KG1 (cell line): ENCODE results near the gene TMEM205.
"Not testable (repeated sequence)": the region's sequence is repeated elsewhere in the genome, so short reads cannot be mapped to it uniquely, and the experiment has no call there.

Experiments
- DNase-seq: peaks from one replicate; lab custom pipeline; 2025; lab: John Stamatoyannopoulos, UW

Gene TMEM205

DNA sequence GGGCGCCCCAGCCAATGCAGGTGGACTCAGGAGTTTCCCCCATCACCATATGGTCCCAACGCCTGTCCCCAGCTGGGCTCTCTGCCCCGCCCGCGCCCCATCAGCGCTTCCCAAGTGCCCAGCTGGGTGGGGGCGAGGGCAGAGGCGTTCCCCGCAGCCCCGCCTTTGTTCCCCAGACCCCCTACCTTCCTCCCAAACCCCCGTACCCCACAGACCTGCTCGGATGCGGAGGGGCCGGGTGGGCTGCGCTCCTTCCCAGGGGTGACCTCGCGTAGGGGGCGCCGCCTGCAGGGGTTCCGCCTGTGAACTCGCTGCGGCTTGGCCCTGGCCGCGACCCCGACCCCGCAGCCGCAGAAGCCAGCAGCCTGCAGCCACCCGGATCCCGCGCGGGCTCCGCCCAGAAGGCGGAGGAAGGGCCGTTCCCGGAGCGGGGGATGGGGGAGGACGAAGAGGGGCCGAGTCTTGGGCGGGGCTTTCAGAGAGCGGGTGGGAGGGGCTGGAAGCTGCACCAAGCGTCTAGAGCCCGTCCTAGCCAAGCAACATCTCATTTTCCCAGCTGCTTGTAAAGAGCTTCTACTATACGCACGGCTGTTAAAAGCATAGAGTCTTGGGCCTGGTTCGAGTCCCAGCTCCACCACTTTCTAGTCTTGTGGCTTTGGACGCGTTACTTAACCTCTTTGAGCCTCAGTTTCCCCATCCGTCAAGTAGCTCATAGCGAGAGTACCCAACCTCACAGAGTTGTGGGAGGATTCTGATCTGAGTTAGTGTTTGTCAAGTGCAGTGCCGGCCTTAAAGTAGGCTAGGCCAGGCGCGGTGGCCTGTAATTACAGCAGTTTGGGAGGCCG lies 6.6 kb downstream of the TMEM205 start, which contains the start of gene RAB3D:
Gene RAB3D (minus strand): TSS at position 404 of the 845 bp plus-strand sequence. CDS start 2,258 bp downstream, outside the sequence.
- no peak for DNase-seq

GRCh38 chr19:11338569-11339253 lies 7.4 kb downstream of the TMEM205 start:
- no peak for DNase-seq

- DNase-seq, result no peak
These were observed 7.9 kb downstream of the TMEM205 start for GRCh38 chr19:11338121-11338520.

- no peak for DNase-seq
These were observed 9.0 kb downstream of the TMEM205 start for GRCh38 chr19:11337080-11337479.

GRCh38 chr19:11335449-11336146 lies 10.5 kb downstream of the TMEM205 start:
- DNase-seq, result no peak

GRCh38 chr19:11333838-11334237 lies 12.2 kb downstream of the TMEM205 start:
- DNase-seq, result not testable (repeated sequence)

DNA sequence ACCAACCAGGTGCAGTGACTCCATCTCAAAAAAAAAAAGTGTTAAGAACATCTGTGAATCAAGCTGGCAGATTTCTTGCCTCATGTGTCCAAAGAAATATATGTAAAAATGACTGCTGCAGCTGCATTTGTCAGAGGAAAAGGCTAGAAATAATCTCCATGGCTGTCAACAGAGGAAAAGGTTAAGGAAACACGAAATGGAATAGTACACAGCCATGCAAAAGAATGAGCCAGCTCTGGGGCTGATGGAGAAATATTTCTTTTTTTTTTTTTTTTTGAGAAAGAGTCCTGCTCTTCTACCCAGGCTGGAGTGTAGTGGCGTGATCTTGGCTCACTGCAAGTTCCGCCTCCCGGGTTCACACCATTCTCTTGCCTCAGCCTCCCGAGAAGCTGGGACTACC lies 13.2 kb downstream of the TMEM205 start:
- no peak for DNase-seq

GRCh38 chr19:11331502-11331901 lies 14.6 kb downstream of the TMEM205 start:
- no peak for DNase-seq

- DNase-seq, result no peak
These were observed 15.9 kb downstream of the TMEM205 start for GRCh38 chr19:11330127-11330526.

DNA sequence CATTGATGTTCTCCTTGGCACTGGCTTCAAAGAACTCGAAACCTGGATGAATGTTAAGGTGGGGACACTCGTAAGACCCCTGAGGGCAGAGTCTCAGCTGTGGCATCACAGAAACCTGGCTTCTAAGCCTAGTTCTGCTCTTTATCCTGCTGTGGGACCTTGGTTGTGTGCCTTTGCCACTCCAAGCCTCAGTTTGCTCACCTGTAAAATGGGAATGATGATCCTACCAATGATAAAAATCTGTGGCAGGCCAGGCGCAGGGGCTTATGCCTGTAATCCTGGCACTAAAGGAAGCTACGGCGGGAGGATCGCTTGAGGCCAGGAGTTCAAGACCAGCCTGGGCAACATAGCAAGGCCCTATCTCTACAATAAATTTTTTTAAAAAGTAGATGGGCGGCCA lies 20.5 kb downstream of the TMEM205 start:
- no peak for DNase-seq

DNA sequence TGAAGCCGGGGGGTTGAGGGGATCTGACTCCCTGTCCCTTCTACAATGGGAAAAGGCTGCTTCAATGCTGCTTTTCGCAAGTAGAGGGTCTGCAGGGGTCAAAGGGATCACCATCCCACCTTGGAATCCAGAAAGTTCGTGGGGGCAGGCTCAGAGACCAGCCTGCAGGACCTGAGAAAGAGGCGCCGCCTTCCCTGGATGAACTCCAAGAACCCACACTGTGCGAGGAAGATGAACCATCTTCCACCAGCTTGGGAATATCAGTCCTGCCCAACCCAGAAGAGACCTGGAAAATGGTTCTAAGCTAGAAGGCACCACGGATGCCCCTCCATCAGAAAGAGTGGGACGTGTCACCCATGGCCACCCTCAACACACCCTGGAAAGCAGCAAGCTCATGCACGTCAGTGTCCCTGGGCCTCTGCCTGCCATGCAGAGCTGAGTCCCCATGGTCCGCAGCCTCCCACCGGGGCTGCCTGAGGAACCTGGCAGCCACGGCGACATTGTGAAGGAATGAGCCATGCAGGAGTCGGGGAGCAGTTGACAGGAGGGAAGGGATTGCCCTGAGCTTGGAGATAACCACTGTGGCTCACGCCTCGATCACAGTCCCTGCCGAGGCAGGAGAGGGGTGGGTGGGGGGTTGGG lies 21.2 kb downstream of the TMEM205 start:
- no peak for DNase-seq

DNA sequence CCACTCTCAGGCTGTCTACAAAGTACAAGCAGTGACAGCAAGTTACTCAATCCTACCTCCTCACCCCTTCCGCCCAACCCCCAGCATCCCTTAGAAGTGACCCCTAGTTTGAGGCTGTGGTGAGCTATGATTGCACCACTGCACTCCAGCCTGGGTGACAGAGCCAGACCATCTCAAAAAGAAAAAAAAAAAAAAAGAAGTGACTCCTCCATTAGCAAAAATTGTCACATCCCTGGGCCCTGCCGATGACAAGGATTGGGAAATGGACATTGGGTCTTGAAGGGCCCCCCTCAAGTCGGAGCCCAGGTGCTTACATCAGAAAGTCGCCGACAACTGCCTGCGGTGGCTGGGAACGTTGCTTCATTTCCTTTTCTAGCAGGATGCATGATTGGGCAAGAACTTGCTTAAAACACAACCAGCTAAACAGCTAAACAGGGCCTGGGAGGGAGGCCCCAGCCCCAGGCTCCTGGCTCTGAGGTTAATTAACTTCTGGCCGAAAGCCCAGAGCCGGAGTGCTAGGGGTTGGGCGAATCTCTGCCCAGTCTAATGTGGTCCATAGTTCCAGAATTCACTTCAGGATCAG lies 21.9 kb downstream of the TMEM205 start:
- DNase-seq, result peak; percentile 81

- DNase-seq, result no peak
These were observed 22.4 kb downstream of the TMEM205 start for GRCh38 chr19:11323601-11324078.

DNA sequence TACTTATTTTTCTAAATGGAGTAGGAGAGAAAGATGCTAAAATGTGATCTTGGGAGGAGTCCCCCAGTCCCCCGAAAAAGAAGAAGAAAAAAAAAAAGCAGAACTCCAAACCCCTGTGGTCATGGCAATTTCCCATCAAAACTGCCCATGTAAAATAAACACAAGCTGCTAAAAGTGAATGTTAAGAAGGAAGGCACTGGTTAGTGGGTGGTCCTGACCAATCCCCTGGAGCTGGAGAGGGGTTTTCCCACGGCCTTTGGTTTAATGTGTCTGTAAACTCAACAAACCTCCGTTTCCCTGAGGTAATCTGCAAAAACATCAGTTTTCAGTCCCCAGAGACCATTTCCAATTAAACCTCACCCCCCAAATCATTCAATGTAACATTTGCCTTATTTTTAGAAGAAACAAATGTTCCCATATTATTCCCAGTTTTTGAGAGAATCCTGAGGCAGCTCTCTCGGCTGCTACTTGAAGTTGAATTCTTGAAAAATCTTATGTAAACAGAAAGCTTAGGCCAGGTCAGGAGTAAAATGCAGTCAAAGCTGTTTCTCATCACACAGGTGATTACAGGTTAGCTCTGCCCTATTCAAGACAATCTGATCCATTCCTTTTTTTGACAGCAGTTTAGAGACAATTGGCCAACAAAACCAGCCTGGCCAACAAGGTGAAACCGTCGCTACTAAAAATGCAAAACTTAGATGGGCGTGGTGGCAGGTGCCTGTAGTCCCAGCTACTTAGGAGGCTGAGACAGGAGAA lies 23.6 kb downstream of the TMEM205 start:
- DNase-seq, result peak; percentile 28

- no peak for DNase-seq
These were observed 24.6 kb downstream of the TMEM205 start for GRCh38 chr19:11321191-11322126.

DNA sequence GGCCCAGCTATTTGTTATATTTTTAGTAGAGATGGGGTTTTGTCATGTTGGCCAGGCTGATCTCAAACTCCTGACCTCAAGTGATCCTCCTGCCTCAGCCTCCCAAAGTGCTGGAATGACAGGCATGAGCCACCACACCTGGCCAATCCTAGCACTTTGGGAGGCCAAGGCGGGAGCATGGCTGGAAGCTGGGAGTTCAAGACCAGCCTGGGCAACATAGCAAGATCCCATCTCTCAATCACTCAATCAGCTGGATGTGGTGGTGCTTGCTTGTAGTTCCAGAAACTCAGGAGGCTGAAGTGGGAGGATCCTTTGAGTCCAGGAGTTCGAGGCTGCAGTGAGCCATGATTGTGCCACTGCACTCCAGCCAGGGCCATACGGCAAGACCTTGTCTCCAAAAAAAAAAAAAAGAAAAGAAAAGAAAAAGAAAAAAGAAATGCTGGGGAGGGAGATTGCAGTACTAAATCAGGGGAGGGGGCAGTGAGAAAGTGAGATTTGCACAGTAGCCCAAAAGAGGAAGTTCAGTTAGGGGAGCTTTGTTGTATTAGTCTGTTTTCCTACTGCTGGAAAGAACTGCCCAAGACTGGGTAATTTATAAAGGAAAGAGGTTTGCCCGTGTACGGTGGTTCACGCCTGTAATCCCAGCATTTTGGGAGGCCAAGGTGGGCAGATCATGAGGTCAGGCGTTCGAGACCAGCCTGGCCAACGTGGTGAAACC lies 25.6 kb downstream of the TMEM205 start:
- DNase-seq, result not testable (repeated sequence)

DNA sequence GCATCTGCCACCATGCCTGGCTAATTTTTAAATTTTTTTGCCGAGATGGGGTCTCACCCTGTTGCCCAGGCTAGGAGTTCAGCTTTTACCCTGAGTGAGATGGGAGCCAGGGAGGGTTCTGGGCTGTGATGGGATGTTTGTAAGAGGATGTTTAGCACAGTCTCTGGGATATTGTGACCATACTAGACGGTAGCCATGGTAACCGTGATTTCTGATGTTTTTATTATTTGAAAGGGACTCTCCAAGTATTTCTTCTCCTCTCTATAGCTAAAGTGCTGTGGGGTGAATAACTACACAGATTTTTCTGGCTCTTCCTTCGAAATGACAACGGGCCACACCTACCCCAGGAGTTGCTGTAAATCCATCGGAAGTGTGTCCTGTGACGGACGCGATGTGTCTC lies 39.7 kb downstream of the TMEM205 start:
- DNase-seq, result no peak

GRCh38 chr19:11304936-11305335 lies 41.1 kb downstream of the TMEM205 start:
- no peak for DNase-seq

DNA sequence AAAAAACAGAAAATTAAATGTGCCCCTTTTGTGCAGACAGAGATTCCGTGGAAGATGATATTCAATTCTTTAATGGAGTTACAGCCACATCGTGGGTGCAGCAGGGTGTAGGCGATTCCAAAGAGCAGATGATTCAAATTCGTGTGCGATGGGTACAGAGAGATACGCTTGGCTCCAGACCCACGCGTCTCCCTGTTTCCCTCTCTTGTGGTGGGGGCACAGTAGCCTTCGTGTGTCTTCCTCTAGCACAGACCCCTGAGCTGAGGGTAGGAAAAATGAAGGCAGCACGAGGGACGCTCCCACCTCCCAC lies 45.3 kb downstream of the TMEM205 start:
- no peak for DNase-seq
